GM23338 (cell line): ENCODE measurements around the gene ARHGAP4. TPM values are rescaled to one million over a fixed set of nuclear protein-coding genes. Genes with fewer than 3 reads are reported as not detected.

ENCODE experiments used
- ATAC-seq: fragments of 200-7000 bp; cut with Tn5 transposase; 3 replicates; pipeline ENCODE4 v1.9.1; 2020
- DNase-seq: peaks from one replicate; pipeline ENCODE4 v3.0.0-alpha.2; 2015; ENCODE audit warnings: low spot score
- H2AFZ ChIP-seq: fragments of 200-600 bp; sonication (generic); 2 replicates; pipeline ENCODE4 v1.8.0; 2016; ENCODE audit warnings: antibody characterized with exemption, mild to moderate bottlenecking, moderate library complexity
- H3F3A ChIP-seq: fragments of 200-600 bp; sonication (generic); replicated peaks from 2 replicates; pipeline ENCODE4 v1.8.0; 2017; ENCODE audit warnings: antibody characterized with exemption, mixed run types, low read depth
- H3K27ac ChIP-seq: fragments of 200-600 bp; sonication (generic); 2 replicates; pipeline ENCODE4 v1.6.1; 2016; ENCODE audit warnings: low read depth
- H3K27me3 ChIP-seq: fragments of 200-600 bp; sonication (generic); 2 replicates; pipeline ENCODE4 v1.8.0; 2016; ENCODE audit warnings: mild to moderate bottlenecking, mixed run types, moderate library complexity; ENCODE audit not compliant: insufficient read depth
- H3K36me3 ChIP-seq: fragments of 200-600 bp; sonication (generic); 2 replicates; pipeline ENCODE4 v1.8.0; 2016; ENCODE audit warnings: mild to moderate bottlenecking; ENCODE audit not compliant: insufficient read depth
- H3K4me1 ChIP-seq: fragments of 200-600 bp; sonication (generic); 2 replicates; pipeline ENCODE4 v1.8.0; 2016; ENCODE audit warnings: mild to moderate bottlenecking, moderate library complexity; ENCODE audit not compliant: insufficient read depth
- H3K4me2 ChIP-seq: fragments of 200-600 bp; sonication (generic); 2 replicates; pipeline ENCODE4 v1.7.1; 2017; ENCODE audit warnings: mixed run types
- H3K4me3 ChIP-seq: fragments of 200-600 bp; sonication (generic); 2 replicates; pipeline ENCODE4 v1.6.1; 2016; ENCODE audit warnings: mixed run types
- H3K79me2 ChIP-seq: fragments of 200-600 bp; sonication (generic); replicated peaks from 2 replicates; pipeline ENCODE4 v1.8.0; 2017; ENCODE audit warnings: mild to moderate bottlenecking; ENCODE audit not compliant: insufficient read depth
- H3K9me2 ChIP-seq: fragments of 200-600 bp; sonication (generic); 2 replicates; pipeline ENCODE4 v1.8.0; 2017; ENCODE audit not compliant: insufficient read depth
- H4K20me1 ChIP-seq: fragments of 200-600 bp; sonication (generic); replicated peaks from 2 replicates; pipeline ENCODE4 v1.8.0; 2017; ENCODE audit warnings: mild to moderate bottlenecking; ENCODE audit not compliant: insufficient read depth
- H3K27ac Mint-ChIP-seq: 2 replicates; pipeline ENCODE4 v1.8.0; 2020; ENCODE audit warnings: inconsistent platforms, mild to moderate bottlenecking, moderate library complexity, mixed read lengths
- H3K27me3 Mint-ChIP-seq: 3 replicates; pipeline ENCODE4 v1.8.0; 2022; ENCODE audit warnings: low read depth, mild to moderate bottlenecking, moderate library complexity, mixed read lengths, inconsistent platforms; ENCODE audit not compliant: insufficient read depth, poor library complexity
- H3K36me3 Mint-ChIP-seq: 3 replicates; pipeline ENCODE4 v1.8.0; 2021; ENCODE audit warnings: low read depth, mild to moderate bottlenecking, inconsistent platforms, moderate library complexity, mixed read lengths
- H3K4me1 Mint-ChIP-seq: 3 replicates; pipeline ENCODE4 v1.8.0; 2020; ENCODE audit warnings: mild to moderate bottlenecking, inconsistent platforms, mixed read lengths
- H3K4me3 Mint-ChIP-seq: 3 replicates; pipeline ENCODE4 v1.8.0; 2021; ENCODE audit warnings: moderate library complexity, mild to moderate bottlenecking, inconsistent platforms, mixed read lengths
- H3K9me3 Mint-ChIP-seq: 3 replicates; pipeline ENCODE4 v1.8.0; 2020; ENCODE audit warnings: moderate library complexity, mild to moderate bottlenecking, inconsistent platforms, mixed read lengths
- EZH2phosphoT487 ChIP-seq: fragments of 200-600 bp; sonication (generic); IDR thresholded peaks from one replicate; pipeline ENCODE4 v1.8.1; 2018; ENCODE audit warnings: antibody characterized with exemption; ENCODE audit not compliant: unreplicated experiment
- JUNB ChIP-seq: IDR thresholded peaks from one replicate; pipeline ENCODE4 v1.6.1; 2016; ENCODE audit warnings: antibody characterized with exemption; ENCODE audit not compliant: unreplicated experiment
- NANOG ChIP-seq: IDR thresholded peaks from 2 replicates; pipeline ENCODE4 v1.6.1; 2016; ENCODE audit warnings: antibody characterized with exemption, borderline replicate concordance
- STAT1 ChIP-seq: IDR thresholded peaks from one replicate; pipeline ENCODE4 v1.6.1; 2016; ENCODE audit warnings: antibody characterized with exemption; ENCODE audit not compliant: unreplicated experiment
- ZNF331 ChIP-seq: fragments of 250-450 bp; sonication (Bioruptor Pico); IDR thresholded peaks from 2 replicates; pipeline ENCODE4 v1.5.0; 2020; ENCODE audit warnings: low read depth, mild to moderate bottlenecking, moderate library complexity
- polyA plus RNA-seq: library from polyadenylated mRNA; unstranded; fragments of >200 nt; fragmentation: Nextera tagmentation; extraction: Ambion mirVana; gene quantifications from 2 replicates; pipeline ENCODE4 v1.2.1, GENCODE V29; 2016
- total RNA-seq: library from RNA; depleted of rRNA; stranded (reverse); fragments of >200 nt; shearing (Covaris generic); gene quantifications from 2 replicates; pipeline ENCODE4 v1.2.3, GENCODE V29; 2014
- TF ChIP-seq, protein P1 (sequence below): IDR thresholded peaks from 2 replicates; pipeline ENCODE4 v1.6.1; 2016; ENCODE audit warnings: antibody characterized with exemption
- TF ChIP-seq, protein P2 (sequence below): fragments of 250-450 bp; sonication (Bioruptor Pico); IDR thresholded peaks from 2 replicates; pipeline ENCODE4 v1.5.0; 2020; ENCODE audit warnings: mild to moderate bottlenecking, moderate library complexity
- TF ChIP-seq, protein P3 (sequence below): IDR thresholded peaks from one replicate; pipeline ENCODE4 v1.6.1; 2018; ENCODE audit warnings: antibody characterized with exemption; ENCODE audit not compliant: unreplicated experiment

ARHGAP4 gene
- total and polyA plus RNA-seq, 2 experiments from 2014 or later: 21.5 to 59.5 TPM

DNA sequence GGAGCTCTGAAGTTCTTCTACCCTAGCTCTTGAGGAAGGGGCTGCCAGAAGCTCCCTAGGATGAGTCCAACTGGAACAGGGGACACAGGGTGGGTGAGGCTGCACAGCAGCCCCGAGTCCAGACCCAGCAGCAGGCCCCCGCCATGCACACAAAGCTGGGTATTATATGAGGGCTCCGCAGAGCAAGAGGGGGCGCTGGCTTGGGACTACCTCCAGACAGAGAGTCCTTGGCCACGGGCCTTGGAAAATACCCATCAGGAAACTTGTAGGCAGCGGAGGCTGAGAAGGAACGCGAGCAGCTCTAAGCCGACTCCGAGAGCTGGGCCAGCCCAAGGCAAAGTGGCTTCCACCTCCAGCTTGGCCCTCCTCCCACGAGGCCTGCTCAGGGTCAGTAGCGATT is 37.5 kb upstream of the ARHGAP4 start:
- no peak overlapping the region for H3K4me2 ChIP-seq
- H3K4me3 Mint-ChIP-seq: no peak overlapping the region
- H3K36me3 Mint-ChIP-seq: peaks cover 62% of the 10 kb centered on the region
- no peaks in the 10 kb centered on the region; the same call in 2 of the 3 replicates for H3K9me3 Mint-ChIP-seq
- H3K9me2 ChIP-seq: no peaks in the 10 kb centered on the region
- H3K27ac Mint-ChIP-seq: no peak overlapping the region
- DNase-seq (no peak), ATAC-seq (no peak)
- no peaks in the 10 kb centered on the region for H3F3A ChIP-seq
- H4K20me1 ChIP-seq: peaks cover 16% of the 10 kb centered on the region
- no peak overlapping the region for H3K4me3 ChIP-seq
- H3K4me1 Mint-ChIP-seq: peaks cover 19% of the 10 kb centered on the region
- no peak overlapping the region for H3K27ac ChIP-seq
- peaks cover 57% of the 10 kb centered on the region for H3K79me2 ChIP-seq
- no peaks in the 10 kb centered on the region for H3K27me3 ChIP-seq
- TF ChIP-seq JUNB (no peak), STAT1 (no peak), ZNF331 (CRISPR knock-in tag) (no peak), NANOG (no peak), EZH2phosphoT487 (no peak)
- TF ChIP-seq, protein P1, sequence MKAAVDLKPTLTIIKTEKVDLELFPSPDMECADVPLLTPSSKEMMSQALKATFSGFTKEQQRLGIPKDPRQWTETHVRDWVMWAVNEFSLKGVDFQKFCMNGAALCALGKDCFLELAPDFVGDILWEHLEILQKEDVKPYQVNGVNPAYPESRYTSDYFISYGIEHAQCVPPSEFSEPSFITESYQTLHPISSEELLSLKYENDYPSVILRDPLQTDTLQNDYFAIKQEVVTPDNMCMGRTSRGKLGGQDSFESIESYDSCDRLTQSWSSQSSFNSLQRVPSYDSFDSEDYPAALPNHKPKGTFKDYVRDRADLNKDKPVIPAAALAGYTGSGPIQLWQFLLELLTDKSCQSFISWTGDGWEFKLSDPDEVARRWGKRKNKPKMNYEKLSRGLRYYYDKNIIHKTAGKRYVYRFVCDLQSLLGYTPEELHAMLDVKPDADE: no peak
- TF ChIP-seq, protein P2, sequence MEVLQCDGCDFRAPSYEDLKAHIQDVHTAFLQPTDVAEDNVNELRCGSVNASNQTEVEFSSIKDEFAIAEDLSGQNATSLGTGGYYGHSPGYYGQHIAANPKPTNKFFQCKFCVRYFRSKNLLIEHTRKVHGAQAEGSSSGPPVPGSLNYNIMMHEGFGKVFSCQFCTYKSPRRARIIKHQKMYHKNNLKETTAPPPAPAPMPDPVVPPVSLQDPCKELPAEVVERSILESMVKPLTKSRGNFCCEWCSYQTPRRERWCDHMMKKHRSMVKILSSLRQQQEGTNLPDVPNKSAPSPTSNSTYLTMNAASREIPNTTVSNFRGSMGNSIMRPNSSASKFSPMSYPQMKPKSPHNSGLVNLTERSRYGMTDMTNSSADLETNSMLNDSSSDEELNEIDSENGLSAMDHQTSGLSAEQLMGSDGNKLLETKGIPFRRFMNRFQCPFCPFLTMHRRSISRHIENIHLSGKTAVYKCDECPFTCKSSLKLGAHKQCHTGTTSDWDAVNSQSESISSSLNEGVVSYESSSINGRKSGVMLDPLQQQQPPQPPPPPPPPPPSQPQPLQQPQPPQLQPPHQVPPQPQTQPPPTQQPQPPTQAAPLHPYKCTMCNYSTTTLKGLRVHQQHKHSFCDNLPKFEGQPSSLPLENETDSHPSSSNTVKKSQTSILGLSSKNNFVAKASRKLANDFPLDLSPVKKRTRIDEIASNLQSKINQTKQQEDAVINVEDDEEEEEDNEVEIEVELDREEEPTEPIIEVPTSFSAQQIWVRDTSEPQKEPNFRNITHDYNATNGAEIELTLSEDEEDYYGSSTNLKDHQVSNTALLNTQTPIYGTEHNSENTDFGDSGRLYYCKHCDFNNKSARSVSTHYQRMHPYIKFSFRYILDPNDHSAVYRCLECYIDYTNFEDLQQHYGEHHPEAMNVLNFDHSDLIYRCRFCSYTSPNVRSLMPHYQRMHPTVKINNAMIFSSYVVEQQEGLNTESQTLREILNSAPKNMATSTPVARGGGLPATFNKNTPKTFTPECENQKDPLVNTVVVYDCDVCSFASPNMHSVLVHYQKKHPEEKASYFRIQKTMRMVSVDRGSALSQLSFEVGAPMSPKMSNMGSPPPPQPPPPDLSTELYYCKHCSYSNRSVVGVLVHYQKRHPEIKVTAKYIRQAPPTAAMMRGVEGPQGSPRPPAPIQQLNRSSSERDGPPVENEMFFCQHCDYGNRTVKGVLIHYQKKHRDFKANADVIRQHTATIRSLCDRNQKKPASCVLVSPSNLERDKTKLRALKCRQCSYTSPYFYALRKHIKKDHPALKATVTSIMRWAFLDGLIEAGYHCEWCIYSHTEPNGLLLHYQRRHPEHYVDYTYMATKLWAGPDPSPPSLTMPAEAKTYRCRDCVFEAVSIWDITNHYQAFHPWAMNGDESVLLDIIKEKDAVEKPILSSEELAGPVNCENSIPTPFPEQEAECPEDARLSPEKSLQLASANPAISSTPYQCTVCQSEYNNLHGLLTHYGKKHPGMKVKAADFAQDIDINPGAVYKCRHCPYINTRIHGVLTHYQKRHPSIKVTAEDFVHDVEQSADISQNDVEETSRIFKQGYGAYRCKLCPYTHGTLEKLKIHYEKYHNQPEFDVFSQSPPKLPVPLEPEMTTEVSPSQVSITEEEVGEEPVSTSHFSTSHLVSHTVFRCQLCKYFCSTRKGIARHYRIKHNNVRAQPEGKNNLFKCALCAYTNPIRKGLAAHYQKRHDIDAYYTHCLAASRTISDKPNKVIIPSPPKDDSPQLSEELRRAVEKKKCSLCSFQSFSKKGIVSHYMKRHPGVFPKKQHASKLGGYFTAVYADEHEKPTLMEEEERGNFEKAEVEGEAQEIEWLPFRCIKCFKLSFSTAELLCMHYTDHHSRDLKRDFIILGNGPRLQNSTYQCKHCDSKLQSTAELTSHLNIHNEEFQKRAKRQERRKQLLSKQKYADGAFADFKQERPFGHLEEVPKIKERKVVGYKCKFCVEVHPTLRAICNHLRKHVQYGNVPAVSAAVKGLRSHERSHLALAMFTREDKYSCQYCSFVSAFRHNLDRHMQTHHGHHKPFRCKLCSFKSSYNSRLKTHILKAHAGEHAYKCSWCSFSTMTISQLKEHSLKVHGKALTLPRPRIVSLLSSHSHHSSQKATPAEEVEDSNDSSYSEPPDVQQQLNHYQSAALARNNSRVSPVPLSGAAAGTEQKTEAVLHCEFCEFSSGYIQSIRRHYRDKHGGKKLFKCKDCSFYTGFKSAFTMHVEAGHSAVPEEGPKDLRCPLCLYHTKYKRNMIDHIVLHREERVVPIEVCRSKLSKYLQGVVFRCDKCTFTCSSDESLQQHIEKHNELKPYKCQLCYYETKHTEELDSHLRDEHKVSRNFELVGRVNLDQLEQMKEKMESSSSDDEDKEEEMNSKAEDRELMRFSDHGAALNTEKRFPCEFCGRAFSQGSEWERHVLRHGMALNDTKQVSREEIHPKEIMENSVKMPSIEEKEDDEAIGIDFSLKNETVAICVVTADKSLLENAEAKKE (CRISPR knock-in tag): no peak
- TF ChIP-seq, protein P3, sequence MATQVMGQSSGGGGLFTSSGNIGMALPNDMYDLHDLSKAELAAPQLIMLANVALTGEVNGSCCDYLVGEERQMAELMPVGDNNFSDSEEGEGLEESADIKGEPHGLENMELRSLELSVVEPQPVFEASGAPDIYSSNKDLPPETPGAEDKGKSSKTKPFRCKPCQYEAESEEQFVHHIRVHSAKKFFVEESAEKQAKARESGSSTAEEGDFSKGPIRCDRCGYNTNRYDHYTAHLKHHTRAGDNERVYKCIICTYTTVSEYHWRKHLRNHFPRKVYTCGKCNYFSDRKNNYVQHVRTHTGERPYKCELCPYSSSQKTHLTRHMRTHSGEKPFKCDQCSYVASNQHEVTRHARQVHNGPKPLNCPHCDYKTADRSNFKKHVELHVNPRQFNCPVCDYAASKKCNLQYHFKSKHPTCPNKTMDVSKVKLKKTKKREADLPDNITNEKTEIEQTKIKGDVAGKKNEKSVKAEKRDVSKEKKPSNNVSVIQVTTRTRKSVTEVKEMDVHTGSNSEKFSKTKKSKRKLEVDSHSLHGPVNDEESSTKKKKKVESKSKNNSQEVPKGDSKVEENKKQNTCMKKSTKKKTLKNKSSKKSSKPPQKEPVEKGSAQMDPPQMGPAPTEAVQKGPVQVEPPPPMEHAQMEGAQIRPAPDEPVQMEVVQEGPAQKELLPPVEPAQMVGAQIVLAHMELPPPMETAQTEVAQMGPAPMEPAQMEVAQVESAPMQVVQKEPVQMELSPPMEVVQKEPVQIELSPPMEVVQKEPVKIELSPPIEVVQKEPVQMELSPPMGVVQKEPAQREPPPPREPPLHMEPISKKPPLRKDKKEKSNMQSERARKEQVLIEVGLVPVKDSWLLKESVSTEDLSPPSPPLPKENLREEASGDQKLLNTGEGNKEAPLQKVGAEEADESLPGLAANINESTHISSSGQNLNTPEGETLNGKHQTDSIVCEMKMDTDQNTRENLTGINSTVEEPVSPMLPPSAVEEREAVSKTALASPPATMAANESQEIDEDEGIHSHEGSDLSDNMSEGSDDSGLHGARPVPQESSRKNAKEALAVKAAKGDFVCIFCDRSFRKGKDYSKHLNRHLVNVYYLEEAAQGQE: no peak
- H2AFZ ChIP-seq: no peak overlapping the region
- peaks cover 14% of the 10 kb centered on the region for H3K27me3 Mint-ChIP-seq
- H3K36me3 ChIP-seq: no peaks in the 10 kb centered on the region
- H3K4me1 ChIP-seq: peaks cover 10% of the 10 kb centered on the region
